Endodermal cell (in vitro differentiated cells): Measurements from ENCODE around the gene ADNP2. TPM values are rescaled to one million over a fixed set of nuclear protein-coding genes. Genes with fewer than 3 reads are reported as not detected.

Experiments used
- DNase-seq: peaks from one replicate; pipeline ENCODE4 v3.0.0-alpha.2; 2017
- H3K27ac ChIP-seq: 2 replicates; pipeline ENCODE4 v1.5.1; 2013; ENCODE audit warnings: mild to moderate bottlenecking, low read depth, low read length, moderate library complexity
- H3K27me3 ChIP-seq: 2 replicates; pipeline ENCODE4 v1.6.1; 2013; ENCODE audit warnings: mild to moderate bottlenecking, low read length, moderate library complexity; ENCODE audit not compliant: insufficient read depth, control insufficient read depth, poor library complexity, severe bottlenecking
- H3K36me3 ChIP-seq: 2 replicates; pipeline ENCODE4 v1.7.0; 2013; ENCODE audit warnings: mild to moderate bottlenecking, low read length, moderate library complexity; ENCODE audit not compliant: control insufficient read depth, insufficient read depth
- H3K4me1 ChIP-seq: one replicate; pipeline ENCODE4 v1.7.0; 2013; ENCODE audit warnings: low read length; ENCODE audit not compliant: control insufficient read depth, insufficient read depth
- H3K4me3 ChIP-seq: 2 replicates; pipeline ENCODE4 v1.5.1; 2013; ENCODE audit warnings: mild to moderate bottlenecking, low read length, moderate library complexity
- H3K9ac ChIP-seq: 2 replicates; pipeline ENCODE4 v1.6.1; 2013; ENCODE audit warnings: mild to moderate bottlenecking, low read length, moderate library complexity; ENCODE audit not compliant: poor library complexity, severe bottlenecking; ENCODE audit errors: extremely low read depth
- H3K9me3 ChIP-seq: 2 replicates; pipeline ENCODE4 v1.6.1; 2013; ENCODE audit warnings: mild to moderate bottlenecking, low read length, moderate library complexity; ENCODE audit not compliant: control insufficient read depth
- H3K27ac Mint-ChIP-seq: 2 replicates; pipeline ENCODE4 v1.8.0; 2020; ENCODE audit warnings: mixed read lengths
- H3K27me3 Mint-ChIP-seq: 2 replicates; pipeline ENCODE4 v1.8.0; 2021; ENCODE audit warnings: mild to moderate bottlenecking, mixed read lengths; ENCODE audit not compliant: insufficient read depth
- H3K36me3 Mint-ChIP-seq: 2 replicates; pipeline ENCODE4 v1.8.0; 2020; ENCODE audit warnings: low read depth, mixed read lengths
- H3K4me1 Mint-ChIP-seq: 2 replicates; pipeline ENCODE4 v1.8.0; 2020; ENCODE audit warnings: mixed read lengths
- H3K4me3 Mint-ChIP-seq: 2 replicates; pipeline ENCODE4 v1.8.0; 2020; ENCODE audit warnings: mild to moderate bottlenecking, moderate library complexity, mixed read lengths
- H3K9me3 Mint-ChIP-seq: 2 replicates; pipeline ENCODE4 v1.8.0; 2020; ENCODE audit warnings: mild to moderate bottlenecking, mixed read lengths
- whole genome bisulfite sequencing, 2 experiments: methylation state at CpG; one replicate each; pipeline versions ENCODE4 v1.1.5 to v1.1.7; 2013; ENCODE audit warnings: missing lambda C conversion rate in 2 of 2, mixed read lengths in 1 of 2; ENCODE audit not compliant: insufficient coverage in 1 of 2, insufficient read length in 1 of 2; 5-methylcytosine and 5-hydroxymethylcytosine counted together
- total RNA-seq, 2 donors: library from RNA; stranded (reverse); fragmentation: NEBNext Ultra II Directional in 1 of 2; extraction: Animal tissue kit (Norgen Biotek cat#: 25700) in 1 of 2; gene quantifications; 2 replicates in 1 of 2; 3 replicates in 1 of 2; pipeline ENCODE4 v1.2.1, GENCODE V29; 2021
- TF ChIP-seq, protein P1 (sequence below): fragments of 200-600 bp; sonication (generic); conservative IDR thresholded peaks from 2 replicates; pipeline ENCODE4 v1.5.0; 2021; ENCODE audit warnings: antibody characterized with exemption, mild to moderate bottlenecking

Gene ADNP2
- total RNA-seq, 2 donors from 2014 or later = 38.4 to 51.0 TPM

- H3K4me3 Mint-ChIP-seq = peak overlapping the region; percentile 79
- H3K27me3 Mint-ChIP-seq = no peaks in the 10 kb centered on the region
Observed at GRCh38 chr18:80108121-80108536, 933 bp upstream of the ADNP2 start.

GRCh38 chr18:80109676-80110078 is 615 bp downstream of the ADNP2 start:
- Mint-ChIP-seq H3K9me3 (no peaks in the 10 kb centered on the region), H3K4me1 (peaks cover 38% of the 10 kb centered on the region), H3K27ac (peak overlapping the region; percentile 87), H3K4me3 (peak overlapping the region; percentile 79), H3K27me3 (no peaks in the 10 kb centered on the region), H3K36me3 (peaks cover 4% of the 10 kb centered on the region)
- H3K9me3 ChIP-seq = peaks cover 4% of the 10 kb centered on the region
- no peaks in the 10 kb centered on the region for H3K27me3 ChIP-seq
- H3K36me3 ChIP-seq = peaks cover 11% of the 10 kb centered on the region
- DNase-seq = peak; percentile 86
- TF ChIP-seq, protein P1, sequence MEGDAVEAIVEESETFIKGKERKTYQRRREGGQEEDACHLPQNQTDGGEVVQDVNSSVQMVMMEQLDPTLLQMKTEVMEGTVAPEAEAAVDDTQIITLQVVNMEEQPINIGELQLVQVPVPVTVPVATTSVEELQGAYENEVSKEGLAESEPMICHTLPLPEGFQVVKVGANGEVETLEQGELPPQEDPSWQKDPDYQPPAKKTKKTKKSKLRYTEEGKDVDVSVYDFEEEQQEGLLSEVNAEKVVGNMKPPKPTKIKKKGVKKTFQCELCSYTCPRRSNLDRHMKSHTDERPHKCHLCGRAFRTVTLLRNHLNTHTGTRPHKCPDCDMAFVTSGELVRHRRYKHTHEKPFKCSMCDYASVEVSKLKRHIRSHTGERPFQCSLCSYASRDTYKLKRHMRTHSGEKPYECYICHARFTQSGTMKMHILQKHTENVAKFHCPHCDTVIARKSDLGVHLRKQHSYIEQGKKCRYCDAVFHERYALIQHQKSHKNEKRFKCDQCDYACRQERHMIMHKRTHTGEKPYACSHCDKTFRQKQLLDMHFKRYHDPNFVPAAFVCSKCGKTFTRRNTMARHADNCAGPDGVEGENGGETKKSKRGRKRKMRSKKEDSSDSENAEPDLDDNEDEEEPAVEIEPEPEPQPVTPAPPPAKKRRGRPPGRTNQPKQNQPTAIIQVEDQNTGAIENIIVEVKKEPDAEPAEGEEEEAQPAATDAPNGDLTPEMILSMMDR = no peak
- H3K27ac ChIP-seq = no peak overlapping the region
- WGBS, 2 experiments = 0% methylated on average over 7 to 34 of the region's 34 CpGs
- peak overlapping the region; percentile 94 for H3K4me3 ChIP-seq
- peak overlapping the region; percentile 63 for H3K9ac ChIP-seq
- H3K4me1 ChIP-seq = peaks cover 9% of the 10 kb centered on the region

More at GRCh38 chr18:80108121-80108536, 933 bp upstream of the ADNP2 start:
- Histone ChIP-seq H3K9ac (no peak overlapping the region), H3K4me1 (peaks cover 13% of the 10 kb centered on the region), H3K36me3 (peaks cover 8% of the 10 kb centered on the region), H3K9me3 (peaks cover 4% of the 10 kb centered on the region), H3K27ac (no peak overlapping the region), H3K27me3 (no peaks in the 10 kb centered on the region), H3K4me3 (no peak overlapping the region)
- TF ChIP-seq, protein P1 = no peak
- peaks cover 49% of the 10 kb centered on the region for H3K4me1 Mint-ChIP-seq
- peaks cover 4% of the 10 kb centered on the region for H3K36me3 Mint-ChIP-seq
- 95% methylated on average over 15 to 23 of the region's 23 CpGs for WGBS, 2 experiments
- no peaks in the 10 kb centered on the region for H3K9me3 Mint-ChIP-seq
- H3K27ac Mint-ChIP-seq = no peak overlapping the region
- DNase-seq = no peak

DNA sequence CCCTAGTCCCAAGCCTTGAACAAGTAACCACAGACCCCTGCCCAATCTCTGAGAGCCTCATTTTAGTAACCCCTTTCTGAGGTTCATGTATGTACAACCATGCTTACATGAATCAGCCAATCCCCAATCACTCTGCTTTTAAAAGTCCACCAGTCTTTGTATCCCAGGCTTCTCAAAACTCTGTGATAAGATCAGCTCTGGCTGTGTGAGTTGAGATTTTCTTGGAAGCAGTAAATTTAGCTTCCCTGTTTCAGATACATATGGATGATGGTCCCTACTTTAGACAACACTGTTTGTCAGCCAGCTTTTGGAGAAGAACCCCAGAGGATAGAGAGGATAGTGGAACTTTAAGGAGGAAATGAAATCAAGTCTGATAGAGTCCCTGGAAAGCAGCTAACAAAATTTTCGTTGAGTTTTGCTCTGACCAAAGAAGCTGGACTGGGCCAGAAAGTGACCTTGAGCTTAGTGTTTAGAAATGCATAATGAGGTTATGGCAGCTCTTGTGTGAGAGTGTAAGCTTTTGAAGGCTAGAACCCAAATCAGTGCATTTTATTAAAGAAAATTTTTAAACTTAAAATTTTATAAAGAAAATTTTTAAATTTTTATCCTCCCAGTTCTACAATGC is 3.7 kb downstream of the ADNP2 start:
- H3K4me1 Mint-ChIP-seq = peaks cover 23% of the 10 kb centered on the region

More for the DNA sequence above, 3.7 kb downstream of the ADNP2 start:
- no peak overlapping the region for H3K4me3 Mint-ChIP-seq
- no peak for DNase-seq
- peaks cover 18% of the 10 kb centered on the region for H3K36me3 ChIP-seq
- no peak overlapping the region for H3K9ac ChIP-seq
- H3K9me3 ChIP-seq = peaks cover 4% of the 10 kb centered on the region
- TF ChIP-seq, protein P1 = no peak
- no peaks in the 10 kb centered on the region for H3K27me3 Mint-ChIP-seq
- H3K27ac Mint-ChIP-seq = peak overlapping the region; percentile 68
- H3K9me3 Mint-ChIP-seq = no peaks in the 10 kb centered on the region
- H3K36me3 Mint-ChIP-seq = peaks cover 11% of the 10 kb centered on the region
- no peak overlapping the region for H3K27ac ChIP-seq
- no peak overlapping the region for H3K4me3 ChIP-seq
- H3K27me3 ChIP-seq = no peaks in the 10 kb centered on the region
- no peaks in the 10 kb centered on the region for H3K4me1 ChIP-seq
- WGBS, 2 experiments = 36 to 85% methylated on average over 1 of the region's 1 CpG
